Mesothelial cell of epicardium (in vitro differentiated cells): ENCODE measurements around the gene AUH. TPM values are rescaled to one million over a fixed set of nuclear protein-coding genes. Genes with fewer than 3 reads are reported as not detected.
"Not testable (repeated sequence)": the region's sequence is repeated elsewhere in the genome, so short reads cannot be mapped to it uniquely, and the experiment has no call there.

ENCODE experiments used
- DNase-seq, 2 experiments: peaks; one replicate each; pipeline ENCODE4 v3.0.0; 2021; ENCODE audit warnings: low spot score in 2 of 2; ENCODE audit not compliant: unreplicated experiment in 2 of 2
- H3K27ac Mint-ChIP-seq: 2 replicates; pipeline ENCODE4 v1.8.0; 2021; ENCODE audit warnings: mixed read lengths
- H3K27me3 Mint-ChIP-seq: 2 replicates; pipeline ENCODE4 v1.8.0; 2021; ENCODE audit warnings: low read depth, mixed read lengths
- H3K36me3 Mint-ChIP-seq: 2 replicates; pipeline ENCODE4 v1.8.0; 2021; ENCODE audit warnings: mixed read lengths
- H3K4me1 Mint-ChIP-seq: 2 replicates; pipeline ENCODE4 v1.8.0; 2021; ENCODE audit warnings: mixed read lengths
- H3K4me3 Mint-ChIP-seq: 2 replicates; pipeline ENCODE4 v1.8.0; 2021; ENCODE audit warnings: mild to moderate bottlenecking, moderate library complexity, mixed read lengths
- H3K9me3 Mint-ChIP-seq: 2 replicates; pipeline ENCODE4 v1.8.0; 2021; ENCODE audit warnings: mixed read lengths
- total RNA-seq: library from RNA; stranded (reverse); gene quantifications from 3 replicates; pipeline ENCODE4 v1.2.1, GENCODE V29; 2021
- TF ChIP-seq, protein P1 (sequence below): fragments of 200-600 bp; sonication (generic); IDR thresholded peaks from one replicate; pipeline ENCODE4 v1.5.0; 2021; ENCODE audit warnings: antibody characterized with exemption; ENCODE audit not compliant: unreplicated experiment

AUH gene
- total RNA-seq, 1 donor from 2014 or later, result 24.8 TPM

DNA sequence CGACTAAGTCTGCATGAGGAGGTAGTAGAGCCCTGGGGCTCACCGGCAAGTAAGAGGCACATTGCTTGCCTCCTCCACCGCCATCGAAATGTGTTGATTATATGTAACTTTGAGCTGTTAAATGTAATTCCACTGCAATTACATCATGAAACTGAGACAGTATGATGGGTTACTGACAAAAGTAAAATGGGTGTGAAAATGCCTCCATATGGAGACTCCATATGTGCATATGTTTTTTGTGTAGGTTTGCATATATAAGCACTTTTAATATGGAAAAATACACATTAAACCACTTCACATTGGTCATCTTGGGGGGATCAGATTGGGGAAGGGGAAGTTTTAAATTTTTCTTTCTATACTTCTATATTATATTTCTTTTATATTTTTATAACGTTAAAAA lies 32.1 kb upstream of the AUH start:
- no peaks in the 10 kb centered on the region for H3K27me3 Mint-ChIP-seq
- no peak overlapping the region for H3K27ac Mint-ChIP-seq
- TF ChIP-seq, protein P1, sequence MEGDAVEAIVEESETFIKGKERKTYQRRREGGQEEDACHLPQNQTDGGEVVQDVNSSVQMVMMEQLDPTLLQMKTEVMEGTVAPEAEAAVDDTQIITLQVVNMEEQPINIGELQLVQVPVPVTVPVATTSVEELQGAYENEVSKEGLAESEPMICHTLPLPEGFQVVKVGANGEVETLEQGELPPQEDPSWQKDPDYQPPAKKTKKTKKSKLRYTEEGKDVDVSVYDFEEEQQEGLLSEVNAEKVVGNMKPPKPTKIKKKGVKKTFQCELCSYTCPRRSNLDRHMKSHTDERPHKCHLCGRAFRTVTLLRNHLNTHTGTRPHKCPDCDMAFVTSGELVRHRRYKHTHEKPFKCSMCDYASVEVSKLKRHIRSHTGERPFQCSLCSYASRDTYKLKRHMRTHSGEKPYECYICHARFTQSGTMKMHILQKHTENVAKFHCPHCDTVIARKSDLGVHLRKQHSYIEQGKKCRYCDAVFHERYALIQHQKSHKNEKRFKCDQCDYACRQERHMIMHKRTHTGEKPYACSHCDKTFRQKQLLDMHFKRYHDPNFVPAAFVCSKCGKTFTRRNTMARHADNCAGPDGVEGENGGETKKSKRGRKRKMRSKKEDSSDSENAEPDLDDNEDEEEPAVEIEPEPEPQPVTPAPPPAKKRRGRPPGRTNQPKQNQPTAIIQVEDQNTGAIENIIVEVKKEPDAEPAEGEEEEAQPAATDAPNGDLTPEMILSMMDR, result no peak
- no peaks in the 10 kb centered on the region for H3K36me3 Mint-ChIP-seq
- H3K9me3 Mint-ChIP-seq, result no peaks in the 10 kb centered on the region
- no peak overlapping the region for H3K4me3 Mint-ChIP-seq
- no peak for DNase-seq
- H3K4me1 Mint-ChIP-seq, result peaks cover 6% of the 10 kb centered on the region

GRCh38 chr9:91392435-91392834 lies 30.7 kb upstream of the AUH start:
- Mint-ChIP-seq H3K4me1 (peaks cover 6% of the 10 kb centered on the region), H3K9me3 (no peaks in the 10 kb centered on the region), H3K36me3 (no peaks in the 10 kb centered on the region), H3K27ac (no peak overlapping the region), H3K4me3 (no peak overlapping the region), H3K27me3 (no peaks in the 10 kb centered on the region)
- no peak for DNase-seq
- TF ChIP-seq, protein P1, result no peak

DNA sequence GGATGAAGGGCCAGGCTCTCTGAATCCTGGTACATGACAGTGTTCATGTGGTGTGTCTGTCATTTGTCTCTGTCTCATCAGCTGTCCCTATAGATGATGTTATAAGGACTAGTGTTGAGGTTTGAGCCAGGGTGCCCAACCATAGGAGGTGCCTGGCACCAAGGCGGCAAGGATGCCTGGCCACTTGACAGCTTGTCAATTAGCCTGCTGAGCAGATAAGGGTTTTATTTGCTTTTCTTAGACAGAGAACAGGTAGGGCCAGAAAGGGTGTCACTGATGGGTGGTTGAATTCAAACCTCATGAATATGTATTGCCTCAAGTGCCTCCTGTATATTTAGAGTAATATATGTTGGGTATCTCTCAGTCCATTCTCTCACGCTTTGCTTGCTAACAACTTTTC lies 30.1 kb upstream of the AUH start:
- Mint-ChIP-seq H3K4me3 (no peak overlapping the region), H3K27me3 (no peaks in the 10 kb centered on the region), H3K9me3 (no peaks in the 10 kb centered on the region), H3K36me3 (no peaks in the 10 kb centered on the region), H3K27ac (no peak overlapping the region), H3K4me1 (peaks cover 6% of the 10 kb centered on the region)
- TF ChIP-seq, protein P1, result no peak
- DNase-seq, result no peak

DNA sequence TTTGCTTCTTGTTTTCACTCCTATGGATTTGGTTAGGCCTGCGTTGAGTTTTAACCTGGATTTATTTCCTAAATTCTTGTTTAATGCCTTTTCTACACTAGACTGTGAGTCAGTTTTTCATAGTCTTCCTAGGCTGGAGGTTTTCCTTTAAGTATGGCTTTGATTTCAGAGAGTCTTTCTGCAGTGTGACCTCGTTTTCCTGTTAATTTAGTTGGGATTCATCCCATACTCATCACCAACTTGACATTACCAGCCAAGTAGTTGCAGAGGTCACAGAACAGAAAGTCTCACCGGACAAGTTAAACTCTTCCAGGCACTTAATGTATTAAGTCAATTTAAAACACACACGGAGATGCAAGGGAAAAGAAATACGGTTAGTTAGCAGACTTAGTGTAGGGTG lies 29.7 kb upstream of the AUH start:
- no peak overlapping the region for H3K4me3 Mint-ChIP-seq

GRCh38 chr9:91389686-91390085 lies 28.0 kb upstream of the AUH start:
- H3K27ac Mint-ChIP-seq, H3K36me3 Mint-ChIP-seq, H3K4me1 Mint-ChIP-seq, H3K4me3 Mint-ChIP-seq, H3K9me3 Mint-ChIP-seq, H3K27me3 Mint-ChIP-seq, DNase-seq: not testable (repeated sequence)

More for the DNA sequence above, 29.7 kb upstream of the AUH start:
- Mint-ChIP-seq H3K9me3 (no peaks in the 10 kb centered on the region), H3K27me3 (no peaks in the 10 kb centered on the region), H3K4me1 (peaks cover 6% of the 10 kb centered on the region), H3K36me3 (no peaks in the 10 kb centered on the region), H3K27ac (no peak overlapping the region)
- DNase-seq, result no peak
- TF ChIP-seq, protein P1, result no peak

- no peak for DNase-seq
- Mint-ChIP-seq H3K4me1 (no peaks in the 10 kb centered on the region), H3K9me3 (no peaks in the 10 kb centered on the region), H3K4me3 (no peak overlapping the region), H3K27ac (no peak overlapping the region), H3K36me3 (no peaks in the 10 kb centered on the region), H3K27me3 (no peaks in the 10 kb centered on the region)
- TF ChIP-seq, protein P1, result no peak
These were observed 25.0 kb upstream of the AUH start for GRCh38 chr9:91386765-91387164.
